Endometrial microvascular endothelial cells (primary cell): ENCODE measurements around the gene OPCML. TPM values are rescaled to one million over a fixed set of nuclear protein-coding genes. Genes with fewer than 3 reads are reported as not detected.

Experiments used
- in situ Hi-C: cut with HindIII; loops from 2 replicates; pipeline ENCODE4 v1.10.0; 2017; ENCODE audit warnings: low sequenced_read_pairs, low pct_unique_long_range_greater_than_20kb; ENCODE audit errors: inconsistent ontology term
- total RNA-seq: library from RNA; depleted of rRNA; stranded (reverse); fragments of >200 nt; gene quantifications from one replicate; pipeline ENCODE4 v1.2.3, GENCODE V29; 2015; ENCODE audit errors: inconsistent ontology term

OPCML gene
- total RNA-seq, 1 donor from 2014 or later = not detected

DNA sequence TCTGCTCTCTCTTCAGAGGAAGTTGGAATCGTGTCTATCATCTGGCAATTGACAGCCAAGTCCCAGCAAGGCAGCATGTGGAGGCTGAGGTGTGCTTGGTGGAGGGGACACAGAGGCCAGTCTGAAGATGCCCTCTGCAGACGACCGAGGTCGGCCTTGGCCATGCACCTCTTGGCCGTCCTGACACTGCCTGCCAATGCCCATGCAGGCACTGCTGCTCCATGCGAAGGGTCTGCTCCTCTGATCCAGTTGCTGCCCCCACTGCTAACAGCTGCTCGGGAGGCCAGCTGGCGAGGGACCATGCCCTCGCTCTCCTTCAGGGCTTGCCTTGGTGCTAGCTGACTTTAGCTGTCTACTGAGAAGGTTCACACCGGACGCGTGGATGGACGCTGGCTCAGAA, 527.9 kb downstream of the OPCML start:
- in situ Hi-C loops = no loop called here

DNA sequence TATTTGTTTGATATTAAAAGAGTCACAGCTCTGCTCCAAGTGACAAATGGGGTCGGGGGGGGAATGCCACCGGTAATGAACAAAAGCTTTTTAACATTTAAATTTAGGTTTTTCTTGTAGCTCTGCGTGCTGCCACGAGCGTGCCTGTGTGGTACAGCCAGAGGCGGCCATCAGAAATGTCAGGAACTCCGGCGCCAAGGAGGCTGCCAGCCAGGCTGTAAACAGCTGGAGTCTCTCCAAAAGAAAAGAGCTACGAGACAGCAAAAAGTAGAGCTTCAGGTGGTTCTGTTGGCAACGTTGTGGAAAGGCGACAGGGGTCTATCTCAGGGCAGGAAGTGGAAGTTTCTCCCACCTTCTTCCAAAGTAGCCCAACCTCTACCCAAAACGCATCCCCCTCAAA, 532.8 kb downstream of the OPCML start:
- in situ Hi-C loops = no loop called here

DNA sequence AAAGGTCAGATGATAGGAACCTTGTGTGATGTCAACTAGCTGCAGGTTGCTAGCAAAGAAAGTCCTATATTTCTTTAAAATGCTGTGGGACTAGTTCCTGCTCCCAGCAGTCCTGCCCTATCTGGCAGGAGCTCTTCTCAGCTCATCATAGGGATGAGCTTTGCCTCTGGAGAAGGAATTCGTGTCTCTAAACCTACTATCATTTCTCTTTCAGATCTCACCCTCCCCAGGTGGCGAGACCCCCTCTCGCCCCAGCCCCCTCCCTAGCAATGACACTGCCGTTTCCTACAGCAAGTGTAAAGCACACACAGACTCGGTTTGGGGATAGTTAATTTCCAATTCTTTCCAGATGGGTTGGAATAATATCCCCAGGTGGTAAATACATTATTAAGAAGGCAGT, 533.3 kb downstream of the OPCML start:
- in situ Hi-C loops = no loop called here

DNA sequence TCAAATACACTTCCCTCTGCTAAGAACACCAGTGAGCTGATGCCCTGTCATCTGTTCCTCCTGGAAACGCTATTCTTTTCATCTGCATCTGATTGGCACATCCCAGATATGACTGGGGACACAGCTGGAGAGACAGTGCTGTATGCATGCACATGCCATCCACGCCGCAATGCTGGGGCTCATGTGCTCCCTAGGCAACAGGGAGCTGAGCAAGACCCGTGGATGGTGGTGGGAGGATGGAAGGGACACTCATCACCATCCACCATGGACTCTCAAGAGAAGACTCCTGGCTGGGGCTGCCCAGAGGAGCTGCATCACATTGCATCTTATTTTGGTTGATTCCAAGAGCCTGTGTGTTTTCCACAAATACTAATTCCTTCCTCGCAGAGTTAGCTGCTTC, 534.9 kb downstream of the OPCML start:
- in situ Hi-C loops = no loop called here

DNA sequence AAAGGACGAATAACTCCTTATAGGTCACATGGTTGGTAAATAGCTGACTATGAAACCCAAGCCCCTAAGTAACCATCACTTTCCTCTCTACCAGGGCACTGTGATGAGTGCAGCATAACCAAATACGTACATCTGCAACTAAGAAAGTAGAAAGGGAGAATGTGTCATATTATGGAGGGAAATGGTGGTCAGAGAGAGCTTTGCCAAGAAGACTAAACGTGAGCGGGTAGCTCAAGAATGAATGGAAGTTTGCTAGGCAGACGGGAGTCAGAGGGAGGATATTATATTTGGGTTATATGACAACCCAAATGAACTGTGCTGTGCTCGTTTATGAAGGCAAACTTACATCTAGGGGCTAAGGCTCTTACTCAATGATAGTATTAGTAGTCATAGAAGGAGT, 537.3 kb downstream of the OPCML start:
- in situ Hi-C loops = no loop called here

DNA sequence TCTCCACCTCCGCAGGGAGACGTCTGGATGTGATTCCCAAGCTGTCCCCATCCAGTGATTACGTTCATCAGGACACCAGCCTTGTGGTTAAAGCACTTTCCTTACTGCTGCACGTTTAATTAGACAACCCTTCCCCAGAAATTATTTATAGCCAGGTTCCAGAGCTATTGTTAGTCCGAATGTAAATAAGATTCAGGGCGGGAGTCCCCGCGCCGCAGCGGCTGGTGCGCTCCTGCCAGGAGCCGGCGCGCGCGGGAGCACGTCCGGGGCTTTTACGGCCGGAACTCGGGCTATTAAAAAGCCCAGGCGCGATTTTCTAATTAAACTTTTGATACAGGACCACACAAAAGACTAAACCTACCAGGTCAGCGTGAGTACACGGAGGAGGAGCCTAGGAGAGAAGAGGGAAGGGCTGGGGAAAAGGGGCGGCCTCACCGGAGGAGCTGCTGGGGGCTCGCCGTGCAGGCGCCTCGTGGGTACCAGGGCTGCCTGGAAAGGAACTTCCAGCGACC, 538.3 kb downstream of the OPCML start:
- in situ Hi-C loops = no loop called here

DNA sequence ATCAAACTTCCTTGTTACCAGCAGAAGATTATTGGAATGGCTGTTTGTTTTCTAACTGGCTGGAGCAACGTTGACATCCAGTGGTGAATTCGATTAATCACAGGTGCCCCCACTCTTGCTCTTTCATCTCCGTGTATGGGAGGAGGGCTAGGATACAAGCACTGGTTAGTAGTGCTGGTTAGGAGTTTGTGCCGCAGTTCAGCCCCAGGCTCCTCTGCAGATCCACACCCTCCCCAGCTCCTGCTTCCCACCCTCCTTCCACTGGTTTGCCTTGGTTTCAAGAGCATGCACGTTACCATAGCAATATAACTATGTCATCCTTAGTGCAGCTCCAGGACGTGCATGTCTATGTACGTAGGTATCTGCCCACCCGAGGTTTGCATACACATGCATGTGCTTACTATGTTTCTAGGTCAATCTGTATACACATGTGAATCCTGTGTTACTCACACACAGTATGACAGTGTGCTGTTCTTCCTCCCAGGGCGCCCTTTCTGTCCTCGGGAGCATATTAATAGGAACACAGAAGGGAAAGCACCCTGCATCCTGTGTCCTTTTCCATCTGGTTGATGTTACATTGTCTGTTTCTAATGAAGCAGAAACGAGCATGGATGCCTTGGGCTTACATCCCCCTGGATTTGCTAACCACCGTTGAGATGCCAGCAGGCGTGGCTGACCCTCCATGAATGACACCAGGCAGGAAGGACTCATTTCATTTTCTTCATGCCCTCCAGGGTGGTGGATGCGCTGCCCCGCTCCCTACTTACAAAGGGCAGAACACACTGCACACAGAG, 539.3 kb downstream of the OPCML start:
- in situ Hi-C loops = no loop called here

DNA sequence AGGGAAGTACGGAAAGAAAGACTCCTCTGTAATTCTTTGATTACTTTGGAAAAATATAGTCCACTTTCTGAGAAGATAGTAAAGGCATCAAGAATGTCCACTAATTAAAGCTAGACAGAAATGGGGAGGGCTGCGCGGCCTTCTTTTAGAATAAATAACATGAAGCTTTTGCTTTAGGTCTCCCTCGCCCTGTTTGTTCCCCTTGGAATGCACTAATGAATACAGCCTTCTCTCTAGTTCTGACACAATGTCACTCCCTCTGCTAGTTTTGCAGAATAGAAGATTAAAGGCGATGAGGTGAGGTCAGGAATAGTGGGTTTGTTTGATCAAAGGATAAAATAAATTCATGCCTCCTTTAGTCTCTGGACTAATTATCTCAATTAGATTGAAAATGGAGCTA, 543.9 kb downstream of the OPCML start:
- in situ Hi-C loops = no loop called here

DNA sequence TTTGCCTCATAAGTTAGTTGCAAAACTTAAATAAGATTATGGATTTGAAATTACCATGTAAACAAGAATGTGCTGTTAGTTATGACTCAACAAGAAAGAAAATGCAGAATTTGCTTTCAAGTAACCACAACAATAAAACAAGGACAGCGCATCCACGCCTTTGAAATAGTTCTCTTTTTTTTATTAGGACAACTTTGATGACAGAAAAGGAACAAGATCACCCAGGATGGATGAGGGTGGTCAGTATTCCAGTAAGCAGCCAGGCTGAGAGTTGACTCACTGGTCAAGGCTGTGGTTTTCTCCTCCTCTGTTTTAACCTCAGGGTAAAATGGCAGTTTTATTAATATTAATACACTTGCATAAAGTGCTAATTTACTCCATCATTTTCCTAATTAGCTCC, 544.4 kb downstream of the OPCML start:
- in situ Hi-C loops = no loop called here

DNA sequence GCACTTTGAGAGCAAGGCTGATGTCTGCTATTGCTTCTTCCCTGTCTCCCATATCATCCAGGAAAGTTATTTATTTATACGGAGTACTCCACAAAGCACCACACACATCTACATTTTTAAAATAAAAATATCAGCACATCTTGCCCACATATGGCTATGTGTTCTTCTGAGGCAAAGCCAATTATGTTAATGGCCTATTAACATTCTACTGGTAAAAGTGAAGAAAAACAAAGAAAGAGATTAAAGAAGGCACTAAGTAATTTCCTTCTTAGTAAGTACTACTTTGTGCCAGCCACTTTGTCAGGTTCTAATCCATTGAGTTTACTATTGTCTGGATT, 548.7 kb downstream of the OPCML start:
- in situ Hi-C loops = no loop called here

DNA sequence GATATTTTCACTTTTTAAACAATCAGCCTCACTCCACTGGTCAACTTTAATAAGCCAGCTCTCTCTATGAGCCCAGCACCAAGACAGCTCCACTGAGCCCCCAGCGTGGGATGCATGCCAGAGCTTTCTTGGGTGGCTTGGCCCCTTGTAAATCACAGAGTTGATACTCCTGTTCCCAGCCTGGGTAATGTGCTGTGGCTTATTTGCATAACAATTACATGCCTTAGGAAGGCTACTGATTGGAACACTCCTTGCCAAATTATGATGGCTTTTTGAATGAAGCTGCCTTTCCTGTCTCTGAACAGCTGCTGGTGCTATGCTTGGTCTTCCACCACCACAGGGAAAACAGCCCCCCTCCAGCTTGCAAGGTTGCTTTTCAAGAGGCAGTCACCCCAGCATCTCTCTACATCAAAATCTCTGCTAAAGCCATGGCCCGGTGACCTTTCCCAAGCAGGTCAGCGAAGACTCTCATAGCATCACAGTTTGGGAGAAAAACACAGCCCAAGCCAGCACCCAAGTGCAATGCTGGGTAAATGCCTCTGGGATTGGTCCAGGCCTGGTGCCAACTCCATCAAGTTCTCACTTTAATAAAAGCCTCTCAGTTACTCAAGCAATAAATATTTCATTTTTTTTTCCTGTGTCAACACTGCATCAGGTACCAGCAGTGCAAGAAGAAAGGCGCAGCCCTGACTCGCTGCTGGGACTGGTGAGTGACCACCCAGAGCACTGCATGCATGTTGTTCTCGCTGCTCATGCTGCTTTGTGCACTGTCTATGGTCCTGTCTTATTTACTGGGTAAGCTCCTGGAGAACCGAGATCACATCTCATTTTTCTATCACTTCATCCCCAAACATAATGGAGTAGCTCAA, 549.3 kb downstream of the OPCML start:
- in situ Hi-C loops = no loop called here

DNA sequence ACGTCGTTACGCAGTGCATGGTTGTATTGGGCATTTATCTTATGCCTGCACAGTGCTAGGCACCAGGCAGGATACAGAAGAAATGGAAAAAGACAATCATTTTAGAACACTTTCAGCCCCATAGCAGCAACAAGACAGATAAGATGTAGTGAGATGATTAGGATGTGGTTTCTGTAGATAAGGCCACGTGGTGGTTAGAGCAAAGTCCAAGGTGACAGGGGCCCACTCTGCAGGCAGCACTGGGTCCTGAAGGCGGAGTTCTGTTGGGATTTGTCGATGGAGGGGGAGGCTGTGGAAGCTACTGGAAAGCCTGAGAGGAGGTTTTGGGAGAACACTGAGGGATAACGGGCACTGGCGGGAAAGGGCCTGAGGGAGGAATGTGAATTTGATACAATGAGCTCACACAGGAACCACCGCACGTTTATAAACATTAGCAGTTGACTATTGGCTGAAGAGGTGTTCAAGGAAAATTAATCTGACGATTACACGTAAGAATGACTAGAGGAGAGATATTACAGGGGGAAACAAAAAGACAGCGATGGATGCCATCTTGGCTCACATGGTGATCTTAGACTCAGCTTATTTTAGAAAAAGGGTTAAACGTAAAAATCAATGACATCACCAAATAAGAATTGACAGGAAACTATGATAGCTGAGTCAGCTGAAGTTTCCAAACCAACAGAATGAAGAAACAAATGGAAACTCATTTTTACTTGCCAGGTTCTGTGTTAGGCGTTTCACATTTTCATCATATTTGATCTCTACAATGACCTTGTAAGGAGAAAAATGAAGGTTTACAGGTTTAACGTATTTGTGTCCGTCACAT, 551.0 kb downstream of the OPCML start:
- in situ Hi-C loops = no loop called here

DNA sequence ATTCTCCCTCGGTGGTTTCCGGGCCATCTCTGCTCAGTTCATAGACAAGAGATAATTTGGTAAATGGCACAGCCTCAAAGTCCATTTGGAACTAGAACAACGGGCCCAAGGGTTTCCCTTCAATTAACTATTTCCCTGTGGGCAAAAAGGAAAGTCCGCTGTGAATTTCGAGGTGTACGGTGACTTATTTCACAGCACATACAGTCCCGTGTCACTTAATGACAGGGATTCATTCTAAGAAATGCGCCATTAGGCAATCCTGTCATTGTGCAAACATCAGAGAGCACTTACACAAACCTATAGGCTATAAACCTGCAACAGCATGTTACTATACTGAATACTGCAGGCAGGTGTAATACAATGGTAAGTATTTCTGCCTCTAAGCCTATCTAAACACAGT, 551.6 kb downstream of the OPCML start:
- in situ Hi-C loops = no loop called here

DNA sequence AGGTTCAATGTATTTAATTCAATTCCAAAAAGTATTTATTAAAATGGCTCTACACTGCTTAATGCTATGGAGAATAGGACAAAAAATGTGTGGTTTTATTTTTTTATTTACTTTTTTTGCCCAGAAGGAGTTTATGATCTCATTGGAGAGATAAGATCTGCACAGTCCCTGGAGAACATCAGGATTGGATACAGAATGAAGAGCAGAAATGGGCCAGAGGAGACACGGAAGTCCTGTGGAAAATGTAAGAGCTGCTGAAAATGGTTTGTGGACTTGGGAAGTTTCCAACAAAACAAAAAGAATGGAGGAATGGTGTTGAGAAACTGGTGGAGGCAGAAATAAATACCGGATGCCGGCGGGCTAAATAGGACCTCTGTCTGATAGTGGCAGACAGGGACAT, 554.6 kb downstream of the OPCML start:
- in situ Hi-C loops = no loop called here

DNA sequence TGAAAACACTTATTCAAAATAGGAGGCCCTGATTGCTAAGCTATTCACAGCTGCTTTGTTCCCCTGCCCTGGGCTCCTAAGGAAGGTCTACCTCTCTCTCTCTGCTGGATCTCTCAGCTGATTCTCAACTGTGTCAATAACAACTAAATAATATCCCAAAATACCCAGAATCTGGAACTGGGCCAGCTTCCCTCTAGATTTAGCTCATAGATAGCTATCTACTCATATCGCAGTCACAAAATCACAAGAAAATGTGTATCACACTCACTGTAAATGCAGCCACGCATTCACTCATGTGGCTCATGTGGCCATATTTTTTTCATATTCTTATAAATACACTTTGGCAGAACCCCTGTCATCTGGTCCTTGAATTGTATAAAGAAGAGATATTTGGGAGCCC, 555.1 kb downstream of the OPCML start:
- in situ Hi-C loops = no loop called here

DNA sequence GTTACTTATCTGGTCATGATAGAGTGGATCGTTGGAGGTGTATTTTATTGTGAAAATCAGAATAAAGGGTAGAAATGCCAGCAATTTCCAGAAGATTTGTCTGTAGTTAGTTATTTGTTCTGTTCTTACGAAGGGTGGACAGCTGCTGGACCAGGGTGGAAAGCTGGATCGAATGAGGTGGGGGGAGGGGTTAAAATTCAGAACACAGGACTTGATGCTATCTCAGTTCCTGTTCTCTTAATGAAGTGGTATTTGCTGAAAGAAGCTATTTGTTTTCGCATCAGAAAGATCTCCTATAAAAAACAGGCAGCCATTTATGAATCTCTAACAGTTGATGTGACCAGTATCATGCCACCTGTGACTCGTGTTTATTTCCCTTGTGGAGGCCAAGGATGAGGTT, 556.2 kb downstream of the OPCML start:
- in situ Hi-C loops = no loop called here

DNA sequence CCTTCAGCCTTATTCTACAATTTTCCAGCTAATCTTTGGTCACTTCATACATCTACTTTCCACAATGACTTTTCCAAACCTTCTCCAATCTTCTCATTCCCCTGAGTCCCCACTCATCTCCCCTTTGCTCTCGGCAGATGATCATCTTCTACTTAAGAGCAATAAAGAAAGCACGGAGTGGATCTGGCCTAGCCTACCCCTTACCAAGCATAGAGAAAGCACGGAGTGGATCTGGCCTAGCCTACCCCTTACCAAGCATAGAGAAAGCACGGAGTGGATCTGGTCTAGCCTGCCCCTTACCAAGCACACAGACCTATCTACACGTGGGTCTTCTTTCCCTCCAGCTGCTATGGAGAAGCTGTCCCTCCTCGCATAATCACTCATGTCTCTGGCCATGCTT, 558.6 kb downstream of the OPCML start:
- in situ Hi-C loops = no loop called here

DNA sequence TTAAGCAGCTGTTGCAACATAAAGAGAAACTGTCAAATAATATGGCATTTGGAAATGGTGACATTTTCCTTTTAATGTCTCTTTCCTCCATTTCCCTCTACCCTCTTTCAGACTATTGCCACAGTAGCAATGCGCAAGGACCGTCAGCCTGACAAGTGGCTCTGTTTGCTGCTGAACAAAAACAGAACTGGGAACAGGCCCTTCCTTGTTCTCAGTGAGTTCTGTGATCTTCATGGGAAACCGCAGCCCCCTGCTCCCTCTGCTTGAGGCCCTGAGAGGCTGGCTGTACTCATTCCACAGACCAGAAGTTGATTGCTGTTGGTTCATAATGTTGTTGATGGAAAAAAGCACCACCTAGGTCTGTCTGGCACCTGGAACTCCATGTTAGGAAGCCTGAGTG, 559.7 kb downstream of the OPCML start:
- in situ Hi-C loops = no loop called here

DNA sequence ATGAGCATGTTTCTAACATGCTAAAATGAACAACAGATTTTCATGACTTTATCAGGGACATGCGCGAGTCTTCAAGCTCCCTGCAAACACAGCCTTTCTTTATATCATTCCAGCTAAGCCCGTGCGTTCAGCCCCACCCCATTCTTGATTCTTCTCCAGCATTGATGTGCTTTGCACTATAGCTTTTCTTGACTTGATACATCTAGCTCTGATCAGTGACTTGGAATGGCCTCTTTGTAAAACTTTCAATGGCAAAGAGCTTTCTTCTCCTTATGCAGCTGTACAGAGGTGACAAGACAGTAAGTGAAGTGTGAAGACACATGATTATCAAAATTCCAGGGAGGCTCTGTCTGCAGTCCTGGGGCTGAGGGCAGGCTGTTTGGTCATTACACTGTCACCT, 561.0 kb downstream of the OPCML start:
- in situ Hi-C loops = no loop called here
